Activated naive CD4-positive, alpha-beta T cell treated with anti-CD3 and anti-CD28 coated beads, Interleukin-2, amount 10 ng/mL, durations not matched to agents 5 hours and 36 hours (primary cell): Measurements from ENCODE around the gene TTC1. TPM values are rescaled to one million over a fixed set of nuclear protein-coding genes. Genes with fewer than 3 reads are reported as not detected.

Experiments used
- total RNA-seq, 2 experiments: library from RNA; stranded (reverse); gene quantifications; one replicate each; pipeline ENCODE4 v1.2.3, GENCODE V29; 2021

Gene TTC1
- 10 to 100 TPM; 44.0 to 46.5 TPM for total RNA-seq

DNA sequence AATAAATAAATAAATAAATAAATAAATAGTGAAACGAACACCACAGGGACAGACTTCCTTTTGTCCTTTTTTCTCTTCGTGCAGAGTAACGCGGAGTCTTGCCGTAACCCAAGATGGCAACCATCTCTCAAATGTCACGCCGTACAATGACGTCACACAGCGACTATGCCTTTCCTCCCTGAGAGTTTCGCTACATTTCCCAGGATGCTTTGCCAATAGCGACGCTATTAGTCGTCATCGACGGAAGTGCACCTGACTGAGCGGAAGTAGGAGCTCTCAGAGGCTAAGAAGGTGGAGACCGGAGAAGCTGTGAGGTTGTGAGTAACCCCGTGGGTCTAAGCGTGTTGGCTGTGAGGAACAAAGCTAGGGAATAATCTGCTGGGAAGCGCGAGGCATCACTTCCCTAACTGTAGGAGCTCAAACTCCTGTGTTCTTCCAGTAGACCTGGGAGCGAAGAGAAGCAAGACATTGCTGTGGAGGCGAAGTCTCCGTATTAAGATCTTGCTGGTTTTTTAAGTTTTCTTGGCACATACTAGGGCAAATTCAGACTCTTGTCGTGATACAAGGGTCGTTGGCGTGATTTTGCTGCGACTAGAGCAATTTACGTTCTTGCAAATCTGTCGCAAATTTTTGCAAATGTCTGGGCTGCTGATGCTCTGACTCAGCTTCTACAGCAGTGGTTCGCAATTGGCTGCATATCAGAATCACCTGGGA lies at the start of gene TTC1:
Gene TTC1, plus strand, starts transcription at position 263 of the 714 bp plus-strand sequence. CDS start 1,390 bp downstream, outside the sequence.

Other genes with a start within 250 kb of the TTC1 start
- not detected for gene ADRA1B, start 92.7 kb upstream of the TTC1 start, total RNA-seq
- 10 to 100 TPM; 26.3 to 26.5 TPM for gene PWWP2A, start 110.3 kb downstream of the TTC1 start, total RNA-seq
- gene FABP6, start 220.4 kb downstream of the TTC1 start, total RNA-seq, result not detected